Caco-2 (cell line): ENCODE results near the gene MEPE. TPM values are rescaled to one million over a fixed set of nuclear protein-coding genes. Genes with fewer than 3 reads are reported as not detected.

Experiments used
- BruUV-seq: library from RNA; stranded (reverse); fragments of 400-500 nt; replicated peaks from 2 replicates; lab custom pipeline; 2021; lab: Mats Ljungman, UMichigan
- CTCF ChIA-PET: fragments of 300-600 bp; sonication (Branson Sonifier 250); formaldehyde crosslinking; loops from one replicate; lab custom pipeline; 2022; ENCODE audit warnings: antibody characterized with exemption; lab: Charles Lee
- POLR2A ChIA-PET: fragments of 300-600 bp; sonication (Branson Sonifier 250); formaldehyde crosslinking; loops from one replicate; lab custom pipeline; 2022; ENCODE audit warnings: antibody characterized with exemption; lab: Charles Lee
- DNase-seq, 2 experiments: peaks; one replicate each; pipeline versions ENCODE4 v3.0.0 to v3.0.0-alpha.2; 2020 to 2022
- H3K27me3 ChIP-seq: replicated peaks from 2 replicates; pipeline ENCODE4 v1.6.0; 2011; ENCODE audit warnings: low read length; ENCODE audit not compliant: control insufficient read depth, insufficient read depth
- H3K36me3 ChIP-seq: 2 replicates; pipeline ENCODE4 v1.5.1; 2011; ENCODE audit warnings: low read length; ENCODE audit not compliant: control insufficient read depth, insufficient read depth
- H3K4me1 ChIP-seq: fragments of 250-450 bp; sonication (Bioruptor Pico); 2 replicates; pipeline ENCODE4 v1.5.1; 2020; ENCODE audit warnings: mild to moderate bottlenecking
- H3K4me3 ChIP-seq: 2 replicates; pipeline ENCODE4 v1.5.1; 2011; ENCODE audit warnings: low read depth, mild to moderate bottlenecking, control low read depth, low read length
- H3K9me3 ChIP-seq: fragments of 250-450 bp; sonication (Bioruptor Pico); 2 replicates; pipeline ENCODE4 v1.5.1; 2020; ENCODE audit warnings: mild to moderate bottlenecking, moderate library complexity
- H3K27ac Mint-ChIP-seq: one replicate; pipeline ENCODE4 v1.8.0; 2022; ENCODE audit warnings: mixed read lengths; ENCODE audit not compliant: unreplicated experiment
- H3K27me3 Mint-ChIP-seq: one replicate; pipeline ENCODE4 v1.8.0; 2022; ENCODE audit warnings: mixed read lengths; ENCODE audit not compliant: insufficient read depth, unreplicated experiment
- H3K36me3 Mint-ChIP-seq: one replicate; pipeline ENCODE4 v1.8.0; 2022; ENCODE audit warnings: mild to moderate bottlenecking, mixed read lengths; ENCODE audit not compliant: insufficient read depth, unreplicated experiment
- H3K4me1 Mint-ChIP-seq: one replicate; pipeline ENCODE4 v1.8.0; 2022; ENCODE audit warnings: low read depth, mixed read lengths; ENCODE audit not compliant: unreplicated experiment
- H3K4me3 Mint-ChIP-seq: one replicate; pipeline ENCODE4 v1.8.0; 2022; ENCODE audit warnings: mild to moderate bottlenecking, moderate library complexity, mixed read lengths; ENCODE audit not compliant: unreplicated experiment
- H3K9me3 Mint-ChIP-seq: one replicate; pipeline ENCODE4 v1.8.0; 2022; ENCODE audit warnings: mixed read lengths; ENCODE audit not compliant: unreplicated experiment
- intact Hi-C: fragments of 100-400 bp; cut with micrococcal nuclease; formaldehyde crosslinking; loops from one replicate; pipeline ENCODE4 v1.10.0; 2022; ENCODE audit not compliant: unreplicated experiment
- total RNA-seq: library from RNA; stranded (reverse); gene quantifications from 2 replicates; pipeline ENCODE4 v1.2.3, GENCODE V29; 2022
- TF ChIP-seq, protein P1 (sequence below), 2 experiments: fragments of 200-600 bp in 1 of 2; IDR thresholded peaks; 1 replicate in 1 of 2; 2 replicates in 1 of 2; pipeline versions ENCODE4 v1.5.1 to v1.8.0; 2011 to 2022; ENCODE audit warnings: antibody characterized with exemption in 1 of 2, control low read depth in 1 of 2, inconsistent platforms in 1 of 2, low read depth in 1 of 2, low read length in 1 of 2, mild to moderate bottlenecking in 1 of 2, moderate library complexity in 1 of 2; ENCODE audit not compliant: insufficient read depth in 1 of 2, severe bottlenecking in 1 of 2, unreplicated experiment in 1 of 2

Gene MEPE
- total RNA-seq, 1 experiment from 2014 or later: not detected

DNA sequence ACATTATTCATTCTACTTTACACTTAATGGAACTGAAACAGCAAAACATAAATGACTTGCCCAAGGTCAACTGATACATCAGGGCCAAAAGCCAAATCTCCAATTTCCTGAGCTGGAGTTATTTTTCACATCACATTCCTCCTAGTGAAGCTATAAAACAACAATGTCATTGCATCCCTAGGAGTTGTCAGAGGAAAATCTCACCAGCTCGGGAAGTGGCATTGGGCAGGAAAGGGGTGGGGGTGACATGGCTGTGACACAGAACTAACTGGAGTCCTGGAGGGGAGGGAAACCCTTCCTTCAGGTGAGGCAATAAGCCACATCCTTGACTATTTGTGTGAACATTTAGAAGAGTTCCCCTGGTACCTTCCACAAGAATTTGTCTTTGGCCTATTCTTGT is 47.3 kb downstream of the MEPE start:
- Histone ChIP-seq H3K36me3 (no peaks in the 10 kb centered on the region), H3K27me3 (no peaks in the 10 kb centered on the region), H3K4me3 (no peak overlapping the region), H3K4me1 (0 out of 2 replicates have a peak, but pooled peaks cover 3% of the 10 kb centered on the region), H3K9me3 (no peaks in the 10 kb centered on the region)
- H3K4me3 Mint-ChIP-seq: no peak overlapping the region
- H3K27ac Mint-ChIP-seq: no peak overlapping the region
- no peaks in the 10 kb centered on the region for H3K27me3 Mint-ChIP-seq
- H3K9me3 Mint-ChIP-seq: peaks cover 10% of the 10 kb centered on the region
- H3K4me1 Mint-ChIP-seq: peaks cover 1% of the 10 kb centered on the region
- BruUV-seq: no TSS peak
- H3K36me3 Mint-ChIP-seq: no peaks in the 10 kb centered on the region
- POLR2A ChIA-PET: no interaction called here
- intact Hi-C loops: no loop called here
- TF ChIP-seq, protein P1, sequence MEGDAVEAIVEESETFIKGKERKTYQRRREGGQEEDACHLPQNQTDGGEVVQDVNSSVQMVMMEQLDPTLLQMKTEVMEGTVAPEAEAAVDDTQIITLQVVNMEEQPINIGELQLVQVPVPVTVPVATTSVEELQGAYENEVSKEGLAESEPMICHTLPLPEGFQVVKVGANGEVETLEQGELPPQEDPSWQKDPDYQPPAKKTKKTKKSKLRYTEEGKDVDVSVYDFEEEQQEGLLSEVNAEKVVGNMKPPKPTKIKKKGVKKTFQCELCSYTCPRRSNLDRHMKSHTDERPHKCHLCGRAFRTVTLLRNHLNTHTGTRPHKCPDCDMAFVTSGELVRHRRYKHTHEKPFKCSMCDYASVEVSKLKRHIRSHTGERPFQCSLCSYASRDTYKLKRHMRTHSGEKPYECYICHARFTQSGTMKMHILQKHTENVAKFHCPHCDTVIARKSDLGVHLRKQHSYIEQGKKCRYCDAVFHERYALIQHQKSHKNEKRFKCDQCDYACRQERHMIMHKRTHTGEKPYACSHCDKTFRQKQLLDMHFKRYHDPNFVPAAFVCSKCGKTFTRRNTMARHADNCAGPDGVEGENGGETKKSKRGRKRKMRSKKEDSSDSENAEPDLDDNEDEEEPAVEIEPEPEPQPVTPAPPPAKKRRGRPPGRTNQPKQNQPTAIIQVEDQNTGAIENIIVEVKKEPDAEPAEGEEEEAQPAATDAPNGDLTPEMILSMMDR (IDR thresholded peaks at IDR 0.05; ENCODE audit: insufficient read depth in 1 of 2, low read depth in 1 of 2, low read length in 1 of 2, severe bottlenecking in 1 of 2, unreplicated experiment in 1 of 2): no peak
- CTCF ChIA-PET: no interaction called here
- no peak for DNase-seq

DNA sequence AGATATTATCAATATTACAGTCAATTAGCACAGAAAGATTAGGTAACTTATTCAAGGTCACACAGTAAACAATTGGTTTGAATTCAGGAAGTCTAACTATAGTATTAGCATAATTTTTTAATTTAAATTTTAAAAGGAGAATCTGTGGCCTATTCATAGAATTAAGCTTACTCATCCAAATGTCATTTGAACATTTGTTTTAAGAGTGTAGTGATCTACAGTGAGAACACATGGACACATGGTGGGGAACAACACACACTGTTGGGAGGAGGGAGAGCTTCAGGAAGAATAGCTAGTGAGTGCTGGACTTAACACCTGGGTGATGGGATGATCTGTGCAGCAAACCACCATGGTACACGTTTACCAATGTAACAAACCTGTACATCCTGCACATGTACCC is 48.3 kb downstream of the MEPE start:
- no peak overlapping the region for H3K4me3 Mint-ChIP-seq
- BruUV-seq: no TSS peak
- Histone ChIP-seq H3K27me3 (no peaks in the 10 kb centered on the region), H3K4me3 (no peak overlapping the region), H3K4me1 (0 out of 2 replicates have a peak, but pooled peaks cover 3% of the 10 kb centered on the region), H3K36me3 (no peaks in the 10 kb centered on the region), H3K9me3 (no peaks in the 10 kb centered on the region)
- no peaks in the 10 kb centered on the region for H3K27me3 Mint-ChIP-seq
- peaks cover 10% of the 10 kb centered on the region for H3K9me3 Mint-ChIP-seq
- intact Hi-C loops: no loop called here
- ChIA-PET POLR2A (no interaction called here), CTCF (no interaction called here)
- no peaks in the 10 kb centered on the region for H3K36me3 Mint-ChIP-seq
- H3K27ac Mint-ChIP-seq: no peak overlapping the region
- H3K4me1 Mint-ChIP-seq: peaks cover 7% of the 10 kb centered on the region
- no peak for DNase-seq
- TF ChIP-seq, protein P1 (IDR thresholded peaks at IDR 0.05; ENCODE audit: insufficient read depth in 1 of 2, low read depth in 1 of 2, low read length in 1 of 2, severe bottlenecking in 1 of 2, unreplicated experiment in 1 of 2): no peak

DNA sequence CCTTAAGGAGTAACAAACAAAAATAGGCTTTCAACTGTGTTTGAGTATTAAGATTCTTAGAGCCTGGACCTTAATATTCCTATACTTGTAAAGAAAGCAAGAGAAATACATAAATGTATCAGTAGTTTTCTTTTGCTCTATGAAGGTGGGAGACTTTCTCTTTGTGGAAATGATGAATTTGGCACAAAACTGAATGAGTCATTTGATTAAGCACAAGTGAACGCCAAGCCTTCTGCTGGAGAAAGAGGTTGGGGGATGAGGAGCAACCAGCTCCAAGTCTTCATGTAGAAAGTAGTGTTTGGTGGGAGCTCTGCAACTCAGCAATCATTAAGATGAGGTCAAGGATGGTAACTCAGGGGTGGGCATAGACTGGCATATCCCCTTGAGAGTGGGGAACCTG is 49.6 kb downstream of the MEPE start:
- Mint-ChIP-seq H3K9me3 (peaks cover 9% of the 10 kb centered on the region), H3K4me3 (no peak overlapping the region), H3K27me3 (no peaks in the 10 kb centered on the region), H3K36me3 (no peaks in the 10 kb centered on the region), H3K4me1 (peaks cover 7% of the 10 kb centered on the region), H3K27ac (no peak overlapping the region)
- no peaks in the 10 kb centered on the region for H3K9me3 ChIP-seq
- no TSS peak for BruUV-seq
- 0 out of 2 replicates have a peak, but pooled peaks cover 3% of the 10 kb centered on the region for H3K4me1 ChIP-seq
- DNase-seq: no peak
- TF ChIP-seq, protein P1 (IDR thresholded peaks at IDR 0.05; ENCODE audit: insufficient read depth in 1 of 2, low read depth in 1 of 2, low read length in 1 of 2, severe bottlenecking in 1 of 2, unreplicated experiment in 1 of 2): no peak
- no peak overlapping the region for H3K4me3 ChIP-seq
- no peaks in the 10 kb centered on the region for H3K36me3 ChIP-seq
- ChIA-PET POLR2A (no interaction called here), CTCF (no interaction called here)
- no peaks in the 10 kb centered on the region for H3K27me3 ChIP-seq
- intact Hi-C loops: no loop called here
